Activated B cell treated with CpG ODN at 0.5 μM for 24 hours (primary cell): ENCODE results near the gene VCL. TPM values are rescaled to one million over a fixed set of nuclear protein-coding genes. Genes with fewer than 3 reads are reported as not detected.

Experiments used
- ATAC-seq: fragments of 200-7000 bp; cut with Tn5 transposase; one replicate; pipeline ENCODE4 v1.10.0; 2021; ENCODE audit warnings: low read depth, mild to moderate bottlenecking, moderate library complexity
- CTCF ChIA-PET: fragments of 350-600 bp; sonication (Branson Sonifier 250); formaldehyde crosslinking; loops from one replicate; lab custom pipeline; 2021; ENCODE audit warnings: antibody characterized with exemption; lab: Charles Lee
- POLR2A ChIA-PET: fragments of 350-600 bp; sonication (Branson Sonifier 250); formaldehyde crosslinking; loops from one replicate; lab custom pipeline; 2021; ENCODE audit warnings: antibody characterized with exemption; lab: Charles Lee
- DNase-seq: peaks from one replicate; pipeline ENCODE4 v3.0.0; 2022
- H3K27ac Mint-ChIP-seq: one replicate; pipeline ENCODE4 v1.8.0; 2020; ENCODE audit warnings: mixed read lengths
- H3K27me3 Mint-ChIP-seq: one replicate; pipeline ENCODE4 v1.8.0; 2021; ENCODE audit warnings: mixed read lengths
- H3K36me3 Mint-ChIP-seq: one replicate; pipeline ENCODE4 v1.8.0; 2021; ENCODE audit warnings: low read depth, mixed read lengths
- H3K4me1 Mint-ChIP-seq: one replicate; pipeline ENCODE4 v1.8.0; 2021; ENCODE audit warnings: mixed read lengths
- H3K4me3 Mint-ChIP-seq: one replicate; pipeline ENCODE4 v1.8.0; 2020; ENCODE audit warnings: mild to moderate bottlenecking, mixed read lengths
- H3K9me3 Mint-ChIP-seq: one replicate; pipeline ENCODE4 v1.8.0; 2020; ENCODE audit warnings: mixed read lengths
- intact Hi-C: fragments of 100-400 bp; cut with micrococcal nuclease; formaldehyde crosslinking; loops from one replicate; pipeline ENCODE4 v1.15.1; 2024
- total RNA-seq: library from RNA; stranded (reverse); gene quantifications from 2 replicates; pipeline ENCODE4 v1.2.3, GENCODE V29; 2022
- TF ChIP-seq, protein P1 (sequence below): fragments of 200-600 bp; IDR thresholded peaks from one replicate; pipeline ENCODE4 v1.8.0; 2022; ENCODE audit warnings: antibody characterized with exemption, mild to moderate bottlenecking

VCL gene
- total RNA-seq, 1 donor from 2014 or later: 21.3 TPM

GRCh38 chr10:74076961-74077360, 79.0 kb downstream of the VCL start:
- Mint-ChIP-seq H3K27ac (no peak overlapping the region), H3K9me3 (no peaks in the 10 kb centered on the region), H3K27me3 (no peaks in the 10 kb centered on the region), H3K4me3 (no peak overlapping the region), H3K36me3 (peaks cover 35% of the 10 kb centered on the region), H3K4me1 (peaks cover 47% of the 10 kb centered on the region)
- no peak for DNase-seq
- ATAC-seq: no peak
- TF ChIP-seq, protein P1, sequence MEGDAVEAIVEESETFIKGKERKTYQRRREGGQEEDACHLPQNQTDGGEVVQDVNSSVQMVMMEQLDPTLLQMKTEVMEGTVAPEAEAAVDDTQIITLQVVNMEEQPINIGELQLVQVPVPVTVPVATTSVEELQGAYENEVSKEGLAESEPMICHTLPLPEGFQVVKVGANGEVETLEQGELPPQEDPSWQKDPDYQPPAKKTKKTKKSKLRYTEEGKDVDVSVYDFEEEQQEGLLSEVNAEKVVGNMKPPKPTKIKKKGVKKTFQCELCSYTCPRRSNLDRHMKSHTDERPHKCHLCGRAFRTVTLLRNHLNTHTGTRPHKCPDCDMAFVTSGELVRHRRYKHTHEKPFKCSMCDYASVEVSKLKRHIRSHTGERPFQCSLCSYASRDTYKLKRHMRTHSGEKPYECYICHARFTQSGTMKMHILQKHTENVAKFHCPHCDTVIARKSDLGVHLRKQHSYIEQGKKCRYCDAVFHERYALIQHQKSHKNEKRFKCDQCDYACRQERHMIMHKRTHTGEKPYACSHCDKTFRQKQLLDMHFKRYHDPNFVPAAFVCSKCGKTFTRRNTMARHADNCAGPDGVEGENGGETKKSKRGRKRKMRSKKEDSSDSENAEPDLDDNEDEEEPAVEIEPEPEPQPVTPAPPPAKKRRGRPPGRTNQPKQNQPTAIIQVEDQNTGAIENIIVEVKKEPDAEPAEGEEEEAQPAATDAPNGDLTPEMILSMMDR: no peak
- POLR2A ChIA-PET: interaction anchor here (0.8 kb wide), 1 partner anchor 191 kb away, joined by 3 read pairs; no protein-coding TSS in a partner anchor
- CTCF ChIA-PET: interaction anchor here (1.0 to 4.6 kb wide), 5 partner anchors 37 to 191 kb away, joined by 3 to 13 read pairs (median 7); no protein-coding TSS in a partner anchor
- intact Hi-C loops: no loop called here

GRCh38 chr10:74077416-74077815, 79.5 kb downstream of the VCL start:
- Mint-ChIP-seq H3K27ac (no peak overlapping the region), H3K27me3 (no peaks in the 10 kb centered on the region), H3K4me3 (no peak overlapping the region), H3K9me3 (no peaks in the 10 kb centered on the region), H3K4me1 (peaks cover 47% of the 10 kb centered on the region), H3K36me3 (peaks cover 37% of the 10 kb centered on the region)
- ChIA-PET POLR2A (no interaction called here), CTCF (interaction anchor here (1.0 to 6.3 kb wide), 6 partner anchors 19 to 191 kb away, joined by 3 to 140 read pairs (median 8); no protein-coding TSS in a partner anchor)
- TF ChIP-seq, protein P1: no peak
- DNase-seq: no peak
- no peak for ATAC-seq
- intact Hi-C loops: no loop called here

GRCh38 chr10:74078037-74078436, 80.1 kb downstream of the VCL start:
- DNase-seq: no peak
- intact Hi-C loops: loop anchor here (2.0 kb wide), 1 partner anchor 19 kb away; no protein-coding TSS in a partner anchor
- ATAC-seq: peak; percentile 87
- POLR2A ChIA-PET: no interaction called here
- H3K27me3 Mint-ChIP-seq: no peaks in the 10 kb centered on the region
- peaks cover 35% of the 10 kb centered on the region for H3K36me3 Mint-ChIP-seq
- TF ChIP-seq, protein P1: no peak
- CTCF ChIA-PET: interaction anchor here (1.0 to 6.3 kb wide), 3 partner anchors 19 to 191 kb away, joined by 4 to 140 read pairs (median 4); no protein-coding TSS in a partner anchor
- H3K27ac Mint-ChIP-seq: peak overlapping the region; percentile 50
- H3K4me3 Mint-ChIP-seq: peak overlapping the region; percentile 16
- H3K9me3 Mint-ChIP-seq: no peaks in the 10 kb centered on the region
- peaks cover 47% of the 10 kb centered on the region for H3K4me1 Mint-ChIP-seq

DNA sequence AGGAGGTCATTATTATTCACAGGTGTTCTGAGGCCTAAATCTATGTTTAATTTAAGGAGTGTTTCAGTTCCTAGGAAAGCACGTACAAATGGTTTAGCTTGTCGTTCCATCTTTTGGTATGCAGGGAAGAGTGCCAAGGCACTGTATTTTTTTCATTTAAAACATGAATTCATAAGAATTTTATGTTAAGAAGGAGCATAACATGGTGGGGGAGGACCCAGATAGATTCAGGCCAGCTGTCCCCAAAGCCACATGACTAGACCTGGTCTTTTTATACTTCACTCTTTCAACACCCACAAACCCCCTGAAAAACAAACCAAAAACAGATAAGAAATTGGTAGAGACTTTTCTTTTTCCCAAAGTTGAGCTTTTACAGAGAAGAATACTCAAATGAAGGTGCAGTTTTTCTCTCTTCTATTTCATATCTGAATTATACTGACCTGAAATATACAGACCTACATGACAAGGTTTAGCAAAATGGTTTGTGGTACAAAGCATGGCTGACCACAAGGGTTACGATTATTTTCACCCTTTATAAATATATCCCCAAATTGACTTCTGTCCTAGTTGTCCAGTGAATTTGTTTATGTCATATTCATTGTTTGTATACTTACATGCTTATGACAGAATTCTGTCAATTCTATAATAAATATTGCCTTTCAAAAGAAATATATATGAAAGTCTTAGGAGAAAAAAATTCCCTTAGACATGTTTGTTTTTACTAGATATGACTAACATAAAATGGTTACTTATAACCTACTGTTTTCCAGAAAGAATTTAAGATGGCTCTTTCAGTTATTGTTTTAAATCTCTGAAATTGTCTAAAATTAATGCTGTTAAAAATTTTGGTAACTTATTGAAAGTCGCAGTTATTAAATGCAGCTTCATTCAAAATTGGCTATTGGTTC, 81.4 kb downstream of the VCL start:
- H3K27ac Mint-ChIP-seq: peak overlapping the region; percentile 50
- no peaks in the 10 kb centered on the region for H3K9me3 Mint-ChIP-seq
- intact Hi-C loops: loop anchor here (2.0 kb wide), 1 partner anchor 18 kb away; no protein-coding TSS in a partner anchor
- ChIA-PET POLR2A (interaction anchor here (1.0 kb wide), 1 partner anchor 21 kb away, joined by 3 read pairs; no protein-coding TSS in a partner anchor), CTCF (interaction anchor here (1.7 to 6.3 kb wide), 4 partner anchors 24 to 230 kb away, joined by 6 to 140 read pairs (median 23); no protein-coding TSS in a partner anchor)
- no peaks in the 10 kb centered on the region for H3K27me3 Mint-ChIP-seq
- peaks cover 47% of the 10 kb centered on the region for H3K4me1 Mint-ChIP-seq
- H3K4me3 Mint-ChIP-seq: no peak overlapping the region
- H3K36me3 Mint-ChIP-seq: peaks cover 32% of the 10 kb centered on the region
- TF ChIP-seq, protein P1: no peak
- ATAC-seq: no peak
- DNase-seq: no peak
